ENCODE data around the gene ARHGEF6.

ARHGEF6 gene

DNA sequence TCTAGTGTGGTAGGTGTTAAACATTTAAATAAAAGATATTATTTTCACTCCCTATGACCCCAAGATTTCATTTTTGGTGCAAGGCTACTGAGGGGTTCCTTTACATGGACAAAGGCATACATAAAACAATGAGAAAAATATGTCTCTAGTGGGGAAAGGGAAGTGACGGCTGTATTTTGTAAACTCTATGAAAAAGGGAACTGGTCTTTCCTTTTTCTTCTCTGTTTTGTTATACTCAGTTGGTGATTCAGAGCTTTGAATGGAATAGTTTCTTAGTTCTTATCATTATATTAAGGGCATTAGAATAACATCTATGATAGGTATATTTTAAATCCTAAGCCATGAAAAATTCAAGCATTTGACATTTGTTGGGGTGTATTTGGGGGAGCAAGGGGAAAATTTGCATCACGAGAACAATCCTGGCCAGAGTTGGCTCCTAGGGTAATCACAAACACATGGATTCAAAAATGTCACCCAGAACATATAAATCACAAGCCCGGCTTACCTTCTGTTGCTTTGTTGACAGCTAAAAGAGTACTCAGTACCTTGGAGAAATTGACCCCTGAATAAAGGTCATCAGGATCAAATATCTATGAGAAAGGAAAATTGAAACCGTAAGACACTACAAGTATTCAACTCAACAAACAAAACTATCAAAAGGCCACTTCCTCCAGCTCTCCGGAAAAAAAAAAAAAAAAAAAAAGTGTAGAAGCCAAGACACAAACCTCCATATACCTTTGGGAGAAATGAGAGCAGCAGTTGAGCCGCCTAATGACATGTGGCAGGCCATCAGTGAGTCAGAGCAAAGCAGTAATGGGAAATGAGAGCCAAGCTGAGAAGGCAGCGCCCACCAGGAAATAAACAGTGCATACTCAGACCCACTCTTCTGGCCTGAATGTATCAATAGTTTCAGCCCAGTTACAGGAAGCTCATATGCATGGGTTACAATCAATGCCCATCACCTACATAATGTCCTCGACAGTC is 33.4 kb downstream of the ARHGEF6 start:
- peak in 1 of 2 donors; percentile 31 for DNase-seq (ENCODE audit: extremely low read depth in 1 of 2, low read depth in 1 of 2)

DNA sequence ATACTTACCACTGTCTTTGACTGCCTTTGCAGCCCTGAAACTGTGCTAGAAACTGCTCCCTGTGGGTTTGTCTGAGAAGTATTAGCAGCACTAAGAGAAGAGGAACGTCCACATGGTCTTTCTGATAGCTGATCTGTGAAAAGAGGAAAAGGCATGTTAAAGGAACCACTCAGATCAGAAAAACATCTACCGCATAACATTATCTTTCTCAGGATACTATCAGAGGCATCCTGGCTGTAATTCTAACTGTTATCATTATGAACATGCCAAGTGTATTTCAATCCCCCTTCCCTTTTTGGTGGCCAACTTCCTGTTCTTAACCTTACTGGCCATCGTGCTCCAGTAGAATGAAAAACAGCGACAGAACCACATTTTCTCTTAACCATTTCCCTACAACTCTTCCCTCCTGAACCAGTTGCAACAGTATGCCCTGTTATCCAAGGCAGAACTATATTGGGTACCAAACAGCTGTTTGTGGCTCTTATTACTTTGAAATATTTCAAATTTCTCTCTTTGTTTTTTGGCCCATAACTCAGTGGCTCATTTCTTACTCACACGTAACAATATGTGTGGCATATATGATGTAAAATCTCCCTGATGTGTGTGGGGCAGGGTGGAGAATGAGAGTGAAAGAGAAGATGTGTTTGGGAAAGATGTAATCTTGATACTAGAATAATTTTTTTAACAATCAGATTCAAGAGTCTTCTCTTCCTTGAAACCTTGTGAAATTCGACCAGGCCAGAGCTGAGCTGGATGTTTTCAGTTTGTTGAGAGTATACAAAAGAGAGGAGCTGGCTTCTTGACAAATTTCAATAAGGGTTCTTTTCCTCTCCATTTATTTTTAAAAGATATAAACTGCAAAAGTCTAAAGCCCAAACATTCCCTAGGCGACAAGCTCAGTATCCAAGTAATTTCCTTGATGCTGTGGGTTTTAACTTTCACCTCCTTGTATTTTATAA is 35.2 kb downstream of the ARHGEF6 start:
- no peak for DNase-seq (ENCODE audit: extremely low read depth in 1 of 2, low read depth in 1 of 2)

GRCh38 chrX:136742721-136743379 is 37.9 kb downstream of the ARHGEF6 start:
- no peak for DNase-seq (ENCODE audit: extremely low read depth in 1 of 2, low read depth in 1 of 2)

DNA sequence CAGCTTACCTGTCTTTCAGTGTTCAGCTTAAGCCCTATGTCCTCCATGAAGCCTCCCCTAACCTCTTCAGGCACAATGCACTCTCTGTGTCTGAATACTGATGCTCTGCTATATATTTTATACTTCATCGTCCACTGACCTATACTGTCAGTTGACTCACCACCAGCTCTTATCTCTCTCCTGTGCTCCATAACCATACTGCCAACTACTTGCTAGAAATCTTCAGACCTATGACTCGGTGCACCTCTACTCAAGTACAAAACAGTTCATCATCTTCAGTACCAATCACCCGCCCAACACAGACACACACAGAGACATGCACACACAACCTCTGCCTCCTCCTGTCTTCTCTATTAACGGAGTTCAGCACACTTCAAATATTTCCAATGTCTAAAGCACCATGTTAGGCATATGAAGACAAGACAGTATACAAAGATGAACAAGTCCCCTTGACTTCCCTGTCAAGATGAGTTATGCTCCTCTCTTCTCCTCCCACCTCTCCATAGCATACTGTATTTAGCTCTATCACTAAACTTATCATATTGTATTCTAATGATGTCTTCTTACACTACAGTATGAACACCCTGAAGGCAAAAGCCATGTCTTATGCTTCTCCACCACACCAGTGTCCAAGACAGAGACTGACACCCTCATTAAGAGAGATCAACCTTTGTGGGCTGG is 42.5 kb downstream of the ARHGEF6 start:
- DNase-seq (ENCODE audit: extremely low read depth in 1 of 2, low read depth in 1 of 2), result no peak

DNA sequence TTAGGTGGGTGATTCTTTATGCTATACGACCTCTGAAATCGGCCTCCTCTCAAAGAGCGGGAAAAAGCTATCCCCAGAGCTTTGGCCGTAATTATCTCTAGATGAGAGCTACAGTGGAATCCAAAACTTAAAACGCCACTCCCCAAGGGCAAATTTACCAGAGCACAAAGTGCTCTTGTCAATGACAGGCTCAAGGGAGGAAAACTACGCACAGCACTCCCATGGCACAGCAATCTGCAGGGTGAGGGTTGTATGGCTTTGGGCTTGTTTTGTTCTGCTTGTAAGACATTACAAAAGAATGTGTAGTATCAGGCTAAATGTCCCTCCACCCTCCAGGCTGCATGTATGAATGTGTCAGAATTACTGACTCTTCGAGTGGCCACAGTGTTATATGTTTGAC is 44.0 kb downstream of the ARHGEF6 start:
- DNase-seq (ENCODE audit: extremely low read depth in 1 of 2, low read depth in 1 of 2), result no peak

DNA sequence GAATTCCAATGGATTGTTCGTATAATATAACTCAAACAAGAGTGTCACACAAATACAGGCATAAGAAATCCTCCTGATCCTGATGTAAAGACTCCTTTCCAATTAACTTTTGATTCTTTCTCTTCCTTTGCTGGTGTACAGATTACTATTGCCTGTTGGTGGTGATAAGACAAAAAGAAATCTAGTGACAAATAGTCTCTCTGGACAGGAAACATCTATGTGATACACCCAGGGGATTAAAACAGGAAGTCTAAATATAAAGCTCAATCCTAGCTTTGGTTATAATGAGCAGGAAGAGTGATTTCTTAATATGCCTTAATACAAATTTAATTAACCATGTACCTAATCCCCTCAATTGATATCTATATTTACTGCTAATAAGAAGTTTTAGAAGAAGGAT is 45.1 kb downstream of the ARHGEF6 start:
- no peak for DNase-seq (ENCODE audit: extremely low read depth in 1 of 2, low read depth in 1 of 2)

- DNase-seq (ENCODE audit: extremely low read depth in 1 of 2, low read depth in 1 of 2), result no peak
These were observed 47.1 kb downstream of the ARHGEF6 start for GRCh38 chrX:136733613-136734012.

- DNase-seq (ENCODE audit: extremely low read depth in 1 of 2, low read depth in 1 of 2), result no peak
These were observed 48.9 kb downstream of the ARHGEF6 start for GRCh38 chrX:136731798-136732197.

DNA sequence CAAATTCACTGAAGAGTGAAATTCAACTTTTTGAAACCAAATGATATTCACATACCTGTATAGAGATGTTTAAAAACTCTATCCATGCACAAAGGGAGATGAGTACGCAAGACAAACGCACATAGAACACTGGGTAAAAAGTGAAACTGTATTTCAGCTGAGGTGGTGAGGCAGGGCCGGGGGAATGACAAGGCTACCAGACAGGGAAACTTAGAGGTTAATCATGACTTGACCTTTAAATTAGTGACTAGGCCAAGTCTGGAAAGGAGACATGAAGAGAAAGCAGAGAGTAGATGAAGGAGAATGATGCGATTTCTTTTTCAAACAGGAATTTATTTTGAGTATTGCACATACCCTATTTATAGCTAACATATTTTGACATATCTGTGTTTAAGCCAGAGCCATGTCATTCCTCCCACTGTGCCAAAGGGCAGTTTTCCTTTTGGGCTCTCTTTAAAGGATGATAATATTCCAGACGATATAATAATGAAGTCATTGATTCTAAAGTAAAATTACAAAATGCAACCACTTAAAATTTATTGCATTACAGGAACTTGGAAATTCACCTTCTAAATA is 49.4 kb downstream of the ARHGEF6 start:
- peak in 1 of 2 donors; percentile 17 for DNase-seq (ENCODE audit: extremely low read depth in 1 of 2, low read depth in 1 of 2)

DNA sequence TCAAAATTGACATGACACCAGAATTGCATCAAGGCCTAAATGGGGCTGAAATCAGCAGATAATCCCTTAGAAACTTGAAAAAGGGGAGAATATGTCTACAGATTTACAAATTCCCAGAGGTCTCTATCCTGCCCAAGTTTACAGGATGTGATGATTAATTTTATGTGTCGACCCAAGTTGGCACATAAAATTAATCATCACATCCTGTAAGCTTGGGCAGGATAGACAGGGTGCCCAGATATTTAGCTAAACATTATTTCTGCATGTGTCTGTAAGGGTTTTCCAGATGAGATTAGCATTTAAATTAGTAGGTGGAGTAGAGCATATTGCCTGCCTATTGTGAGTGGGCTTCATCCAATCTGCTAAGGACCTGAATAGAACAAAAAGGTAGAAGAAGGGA is 52.3 kb downstream of the ARHGEF6 start:
- DNase-seq (ENCODE audit: extremely low read depth in 1 of 2, low read depth in 1 of 2), result no peak

DNA sequence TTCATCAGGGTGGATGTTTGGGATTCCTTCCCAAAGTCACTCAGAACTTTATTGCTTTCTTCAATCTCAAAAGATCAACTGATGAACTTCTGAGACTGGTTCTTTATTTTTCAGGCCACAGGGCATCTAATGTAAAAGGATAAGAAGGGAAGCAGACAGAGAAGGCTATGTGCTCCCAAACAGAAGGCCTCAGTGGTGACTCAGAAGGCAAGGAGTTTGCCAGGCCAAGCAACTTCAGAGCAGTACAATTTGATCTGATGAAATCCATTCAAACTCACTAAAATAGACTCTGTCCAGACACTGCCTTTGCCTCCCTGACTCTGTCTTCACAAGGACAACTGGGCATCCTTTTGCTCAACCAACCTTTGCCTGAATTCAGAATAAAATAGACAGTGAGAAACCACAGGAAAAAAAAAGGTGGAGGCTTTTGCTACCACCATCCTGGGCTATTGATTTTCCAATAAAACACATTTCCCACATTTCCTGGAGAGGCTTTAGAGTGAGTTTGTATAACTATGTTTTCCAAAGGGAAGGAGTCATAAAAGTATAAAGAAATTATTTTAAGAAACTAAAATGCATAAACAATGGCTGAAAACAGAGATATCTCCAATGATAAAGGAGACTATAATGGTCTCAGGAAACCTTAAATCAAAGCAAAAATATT is 55.2 kb downstream of the ARHGEF6 start:
- no peak for DNase-seq (ENCODE audit: extremely low read depth in 1 of 2, low read depth in 1 of 2)

DNA sequence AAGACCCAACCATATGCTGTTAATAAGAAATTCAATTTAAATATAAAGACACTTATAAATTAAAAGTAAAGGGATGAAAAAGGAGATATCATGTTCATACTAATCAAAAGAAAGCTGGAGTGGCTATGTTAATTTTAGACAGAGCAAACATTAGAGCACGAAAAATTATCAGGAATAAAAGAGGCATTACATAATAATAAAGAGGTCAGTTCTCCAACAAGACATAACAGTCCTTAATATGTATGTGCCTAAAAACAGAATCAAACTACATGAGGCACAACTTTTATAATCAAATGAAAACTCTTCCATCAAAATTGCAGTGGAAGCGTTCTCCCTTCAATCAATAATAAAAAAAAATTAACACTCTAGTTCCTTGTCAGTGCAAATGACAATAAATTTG is 62.6 kb downstream of the ARHGEF6 start:
- DNase-seq (ENCODE audit: extremely low read depth in 1 of 2, low read depth in 1 of 2), result no peak

- DNase-seq (ENCODE audit: extremely low read depth in 1 of 2, low read depth in 1 of 2), result no peak
These were observed 65.8 kb downstream of the ARHGEF6 start for GRCh38 chrX:136714626-136715599.

DNA sequence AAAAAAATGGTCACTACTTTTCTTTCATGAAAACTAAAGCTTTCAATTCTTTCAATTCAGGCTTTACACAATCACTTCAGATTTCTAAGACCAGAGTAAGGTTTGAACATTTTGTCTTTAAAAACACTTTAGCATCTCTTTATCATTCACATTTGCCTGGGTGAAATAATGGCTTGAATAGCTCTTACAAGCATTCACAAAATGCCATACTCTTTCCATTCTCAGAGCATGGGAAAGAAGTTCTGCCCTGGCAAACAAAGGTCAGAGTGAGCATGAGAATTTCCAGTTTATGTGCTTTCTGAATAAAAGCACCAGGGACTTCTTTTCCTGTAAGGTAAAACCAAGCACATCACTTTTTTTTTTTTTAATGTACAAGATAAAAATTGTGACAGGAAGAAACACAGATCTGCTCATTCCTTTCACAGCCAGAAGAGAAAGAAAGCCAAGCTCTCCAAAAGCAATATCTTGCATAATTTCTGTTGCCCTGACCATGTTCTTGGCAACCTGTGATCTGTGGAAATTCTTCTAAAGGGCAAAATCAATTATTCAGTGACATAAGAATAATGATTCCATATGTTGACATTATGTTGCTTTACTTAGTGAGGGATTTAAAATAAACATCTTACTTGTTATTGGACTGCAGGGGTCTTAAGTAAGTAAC is 68.0 kb downstream of the ARHGEF6 start:
- no peak for DNase-seq (ENCODE audit: extremely low read depth in 1 of 2, low read depth in 1 of 2)

- DNase-seq (ENCODE audit: extremely low read depth in 1 of 2, low read depth in 1 of 2), result no peak
These were observed 69.6 kb downstream of the ARHGEF6 start for GRCh38 chrX:136711147-136711546.

DNA sequence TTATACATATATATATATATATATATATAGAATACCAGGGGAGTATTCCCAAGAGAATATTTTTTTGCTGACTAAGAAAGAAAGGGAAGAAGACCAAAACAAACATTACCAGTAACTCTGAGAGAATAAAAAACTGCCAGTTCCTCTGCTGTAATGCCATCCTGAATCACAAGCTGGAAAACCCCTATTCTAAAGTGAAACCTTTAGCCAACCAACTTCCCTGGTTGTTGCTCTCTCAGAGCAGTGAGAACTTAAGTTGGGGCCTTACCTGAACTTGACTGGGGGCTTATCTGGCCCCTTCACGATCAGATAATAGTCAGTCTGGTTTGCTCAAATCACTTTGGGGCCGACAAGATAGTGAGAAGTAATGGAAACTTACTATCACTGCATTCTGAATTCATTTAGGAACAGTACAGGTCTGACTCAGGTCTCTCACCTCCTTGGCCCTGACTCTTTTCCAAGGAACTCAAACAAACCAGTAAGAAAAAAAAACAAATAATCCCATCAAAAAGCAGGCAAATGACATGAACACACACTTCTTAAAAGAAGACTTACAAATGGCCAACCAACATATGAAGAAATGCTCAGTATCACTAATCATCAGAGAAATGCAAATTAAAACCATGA is 70.3 kb downstream of the ARHGEF6 start:
- DNase-seq (ENCODE audit: extremely low read depth in 1 of 2, low read depth in 1 of 2), result no peak

DNA sequence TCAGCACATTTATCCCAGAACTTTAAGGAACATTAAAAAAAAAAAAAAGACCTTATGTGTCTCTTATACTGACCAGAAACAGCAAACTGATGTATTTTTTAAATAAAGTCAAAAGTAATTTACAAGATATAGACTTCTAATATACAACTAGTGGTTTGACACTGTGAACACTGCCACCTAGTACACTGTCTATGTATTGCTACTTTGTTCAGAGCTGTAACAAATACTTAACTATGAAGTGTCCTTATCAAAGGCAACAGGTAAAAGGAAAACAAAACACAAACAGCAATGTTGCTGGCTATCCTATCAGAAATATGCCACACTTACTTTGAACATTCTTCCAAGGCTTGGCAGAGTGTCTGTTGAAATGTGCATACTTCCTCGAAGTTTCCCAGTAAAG is 72.4 kb downstream of the ARHGEF6 start:
- no peak for DNase-seq (ENCODE audit: extremely low read depth in 1 of 2, low read depth in 1 of 2)

Measured in stimulated activated CD8-positive, alpha-beta memory T cell treated with anti-CD3 and anti-CD28 coated beads, Interleukin-7, amount 100 ng/mL, for 48 hours (primary cell).